Measurements from ENCODE around the gene PTPRR.

The PTPRR gene

GRCh38 chr12:70638639-70639360 is 281.7 kb downstream of the PTPRR start:
- no peak for DNase-seq

- peak; percentile 57 for DNase-seq
Observed at GRCh38 chr12:70637303-70638085, 283.0 kb downstream of the PTPRR start, which contains the start of gene PTPRB. Gene PTPRB, minus strand, starts transcription at chr12:70637429. Its CDS starts 34 bp downstream, at chr12:70637395.

GRCh38 chr12:70635755-70636154 is 284.8 kb downstream of the PTPRR start:
- DNase-seq = no peak

GRCh38 chr12:70628701-70629480 is 291.6 kb downstream of the PTPRR start:
- no peak for DNase-seq

- DNase-seq = no peak
Observed at GRCh38 chr12:70627677-70628076, 292.9 kb downstream of the PTPRR start.

GRCh38 chr12:70626180-70626579 is 294.4 kb downstream of the PTPRR start:
- DNase-seq = no peak

GRCh38 chr12:70619471-70620152 is 300.9 kb downstream of the PTPRR start:
- no peak for DNase-seq

- no peak for DNase-seq
Observed at GRCh38 chr12:70618371-70618770, 302.2 kb downstream of the PTPRR start.

GRCh38 chr12:70617450-70617849 is 303.1 kb downstream of the PTPRR start:
- no peak for DNase-seq

- no peak for DNase-seq
Observed at GRCh38 chr12:70615174-70615866, 305.2 kb downstream of the PTPRR start.

GRCh38 chr12:70609739-70610491 is 310.6 kb downstream of the PTPRR start:
- DNase-seq = no peak

- no peak for DNase-seq
Observed at GRCh38 chr12:70609203-70609602, 311.3 kb downstream of the PTPRR start.

GRCh38 chr12:70608184-70608583 is 312.4 kb downstream of the PTPRR start:
- no peak for DNase-seq

- DNase-seq = no peak
Observed at GRCh38 chr12:70607107-70607506, 313.4 kb downstream of the PTPRR start.

- DNase-seq = no peak
Observed at GRCh38 chr12:70605976-70606375, 314.6 kb downstream of the PTPRR start.

- no peak for DNase-seq
Observed at GRCh38 chr12:70604662-70605061, 315.9 kb downstream of the PTPRR start.

- DNase-seq = no peak
Observed at GRCh38 chr12:70603044-70603443, 317.5 kb downstream of the PTPRR start.

- DNase-seq = peak; percentile 84
Observed at GRCh38 chr12:70598467-70599193, 321.9 kb downstream of the PTPRR start.

- no peak for DNase-seq
Observed at GRCh38 chr12:70592664-70593063, 327.9 kb downstream of the PTPRR start.

- no peak for DNase-seq
Observed at GRCh38 chr12:70590549-70591226, 329.9 kb downstream of the PTPRR start.
